ENCODE data around the gene ZNF441.

Gene ZNF441

GRCh38 chr19:11737964-11738745 is 28.6 kb upstream of the ZNF441 start:
- peak overlapping the region; percentile 82 for H3K4me3 ChIP-seq (ENCODE audit: low read depth, low read length)
- no peak for DNase-seq (ENCODE audit: low read depth)
- TF ChIP-seq CTCF (IDR thresholded peaks at IDR 0.05; ENCODE audit: low read depth, low read length, missing control alignments) = no peak

DNA sequence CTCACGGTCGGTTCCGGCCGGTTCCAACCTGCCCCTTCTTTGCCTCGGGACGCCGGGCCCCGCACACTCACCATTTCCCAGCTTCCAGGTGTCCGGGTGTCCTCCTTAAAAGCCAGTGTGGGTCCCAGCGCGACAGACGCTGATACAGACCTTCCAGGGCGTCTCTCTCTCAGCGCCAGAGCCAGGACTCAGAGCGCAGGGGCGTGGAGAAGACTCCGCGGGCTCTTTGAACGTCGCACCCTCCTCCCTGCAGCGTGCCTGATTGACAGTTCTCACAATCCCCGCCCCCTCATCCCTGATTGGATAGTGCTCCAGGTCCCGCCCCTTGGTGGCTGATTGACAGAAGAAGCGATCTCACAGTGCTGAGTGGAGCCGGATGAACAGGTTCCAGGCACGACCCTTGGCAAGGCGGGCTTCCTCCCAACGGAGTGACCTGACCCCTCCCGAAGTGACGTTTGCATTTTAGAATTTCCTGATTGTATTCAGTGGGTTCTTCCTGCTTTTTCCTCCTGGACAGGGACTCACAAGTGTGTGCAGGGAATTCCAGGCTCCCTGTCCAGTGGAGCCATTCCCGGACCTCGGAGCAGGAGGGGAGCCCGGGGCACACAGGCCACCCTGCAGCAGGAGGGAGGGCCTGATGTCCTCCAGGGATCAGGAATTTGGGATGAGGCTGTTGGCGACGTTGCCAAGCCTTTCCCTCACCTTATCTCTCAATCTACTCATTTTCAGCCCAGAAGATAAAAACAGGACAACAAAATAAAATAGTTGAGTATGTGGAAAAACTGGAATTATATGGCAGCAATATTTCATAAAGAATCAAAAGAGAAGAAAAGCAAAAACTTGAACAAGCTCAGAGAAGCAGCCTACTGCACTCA is 27.8 kb upstream of the ZNF441 start, which contains the start of gene ZNF823:
TSS of gene ZNF823 (minus strand) at position 201 of the 875 bp plus-strand sequence. CDS start at position 74, 127 bp downstream.
- peak; percentile 95 for DNase-seq (ENCODE audit: low read depth)
- H3K4me3 ChIP-seq (ENCODE audit: low read depth, low read length) = peak within 1 kb of the TSS; percentile 82
- no peak for TF ChIP-seq CTCF (IDR thresholded peaks at IDR 0.05; ENCODE audit: low read depth, low read length, missing control alignments)

- DNase-seq (ENCODE audit: low read depth) = no peak
- no peak overlapping the region for H3K4me3 ChIP-seq (ENCODE audit: low read depth, low read length)
- no peak for TF ChIP-seq CTCF (IDR thresholded peaks at IDR 0.05; ENCODE audit: low read depth, low read length, missing control alignments)
Measured at GRCh38 chr19:11745869-11746268, 20.9 kb upstream of the ZNF441 start.

DNA sequence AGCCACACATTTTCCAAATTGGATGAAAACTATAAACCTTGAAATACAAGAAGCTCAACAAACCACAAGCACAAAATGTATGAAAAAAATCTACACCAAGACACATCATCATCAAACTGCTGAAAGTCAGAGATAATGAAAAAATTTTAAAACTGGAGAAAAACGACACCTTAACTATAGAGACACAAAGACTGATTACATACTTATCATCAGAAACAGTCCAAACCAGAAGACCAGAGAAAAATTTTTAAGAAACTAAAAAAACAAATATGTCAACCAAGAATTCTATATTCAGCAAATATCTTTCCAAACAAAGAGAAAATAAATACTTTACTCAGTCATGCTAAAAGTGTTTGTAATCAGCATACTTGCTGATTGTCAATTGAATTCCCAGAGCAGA is 19.5 kb upstream of the ZNF441 start:
- TF ChIP-seq CTCF (IDR thresholded peaks at IDR 0.05; ENCODE audit: low read depth, low read length, missing control alignments) = no peak
- DNase-seq (ENCODE audit: low read depth) = no peak
- H3K4me3 ChIP-seq (ENCODE audit: low read depth, low read length) = no peak overlapping the region

DNA sequence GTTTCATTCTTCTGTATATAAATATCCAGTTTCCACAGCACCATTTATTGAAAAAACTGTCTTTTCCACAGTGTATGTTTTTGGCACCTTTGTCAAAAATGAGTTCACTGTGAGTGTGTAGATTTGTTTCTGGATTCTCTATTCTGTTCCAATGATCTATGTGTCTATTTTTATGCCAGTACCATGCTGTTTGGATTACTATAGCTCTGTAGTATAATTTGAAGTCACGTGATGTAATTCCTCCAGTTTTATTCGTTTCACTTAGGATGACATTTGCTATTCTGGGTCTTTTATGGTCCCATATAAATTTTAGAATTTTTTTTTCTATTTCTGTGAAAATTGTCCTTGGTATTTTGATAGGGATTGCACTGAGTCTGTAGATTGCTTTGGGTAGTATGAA is 17.0 kb upstream of the ZNF441 start:
- DNase-seq (ENCODE audit: low read depth) = no peak
- no peak for TF ChIP-seq CTCF (IDR thresholded peaks at IDR 0.05; ENCODE audit: low read depth, low read length, missing control alignments)
- H3K4me3 ChIP-seq (ENCODE audit: low read depth, low read length) = no peak overlapping the region

DNA sequence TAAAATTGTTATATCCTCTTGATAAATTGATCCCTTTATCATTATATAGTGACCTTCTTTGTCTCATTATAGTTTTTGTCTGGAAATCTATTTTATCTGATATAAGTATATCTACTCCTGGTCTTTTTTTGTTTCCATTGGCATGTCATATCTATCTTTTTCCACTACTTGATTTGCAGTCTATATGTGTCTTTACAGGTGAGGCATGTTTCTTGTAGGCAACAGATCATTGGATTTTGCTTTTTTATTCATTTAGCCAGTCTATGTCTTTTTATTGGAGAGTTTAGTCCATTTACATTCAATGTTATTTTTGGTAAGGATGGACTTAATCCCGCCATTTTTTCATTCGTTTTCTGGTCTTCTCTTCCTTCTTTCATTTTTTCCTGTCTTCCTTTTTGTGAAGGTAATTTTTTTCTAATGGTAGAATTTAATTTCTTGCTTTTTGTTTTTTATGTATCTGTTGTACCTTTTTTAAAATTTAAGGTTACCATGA is 14.5 kb upstream of the ZNF441 start:
- DNase-seq (ENCODE audit: low read depth) = no peak
- no peak overlapping the region for H3K4me3 ChIP-seq (ENCODE audit: low read depth, low read length)
- TF ChIP-seq CTCF (IDR thresholded peaks at IDR 0.05; ENCODE audit: low read depth, low read length, missing control alignments) = no peak

Data from GM12864 (cell line).